ENCODE data around the gene MSANTD1.
"Not testable (repeated sequence)": the region's sequence is repeated elsewhere in the genome, so short reads cannot be mapped to it uniquely, and the experiment has no call there.

The MSANTD1 gene

GRCh38 chr4:3299976-3300671 lies 51.2 kb downstream of the MSANTD1 start:
- in situ Hi-C loops (cut with MboI; ENCODE audit: low sequenced_read_pairs), result no loop called here

- in situ Hi-C loops (cut with MboI; ENCODE audit: low sequenced_read_pairs), result not testable (repeated sequence)
These were observed 51.9 kb downstream of the MSANTD1 start for GRCh38 chr4:3300882-3301281.

GRCh38 chr4:3301450-3302172 lies 52.7 kb downstream of the MSANTD1 start:
- in situ Hi-C loops (cut with MboI; ENCODE audit: low sequenced_read_pairs), result no loop called here

GRCh38 chr4:3302173-3302785 lies 53.3 kb downstream of the MSANTD1 start:
- in situ Hi-C loops (cut with MboI; ENCODE audit: low sequenced_read_pairs), result no loop called here

- in situ Hi-C loops (cut with MboI; ENCODE audit: low sequenced_read_pairs), result no loop called here
These were observed 54.0 kb downstream of the MSANTD1 start for GRCh38 chr4:3302786-3303564.

- in situ Hi-C loops (cut with MboI; ENCODE audit: low sequenced_read_pairs), result no loop called here
These were observed 54.5 kb downstream of the MSANTD1 start for GRCh38 chr4:3303565-3303824.

GRCh38 chr4:3303923-3304710 lies 55.2 kb downstream of the MSANTD1 start:
- in situ Hi-C loops (cut with MboI; ENCODE audit: low sequenced_read_pairs), result no loop called here

- in situ Hi-C loops (cut with MboI; ENCODE audit: low sequenced_read_pairs), result no loop called here
These were observed 56.1 kb downstream of the MSANTD1 start for GRCh38 chr4:3304831-3305609.

- in situ Hi-C loops (cut with MboI; ENCODE audit: low sequenced_read_pairs), result no loop called here
These were observed 56.8 kb downstream of the MSANTD1 start for GRCh38 chr4:3305610-3306371.
